ENCODE results near the gene TMEM106C. TPM values are rescaled to one million over a fixed set of nuclear protein-coding genes. Genes with fewer than 3 reads are reported as not detected.

The TMEM106C gene
- total RNA-seq, 6 experiments from 2014 or later: 87.8 to 123 (median 107) TPM

GRCh38 chr12:47992776-47993175 lies 29.4 kb downstream of the TMEM106C start:
- peaks cover 21% of the 10 kb centered on the region; the same call in 1 of the 2 replicates for H3K4me1 Mint-ChIP-seq (ENCODE audit: low read depth)
- no peak for TF ChIP-seq CTCF (IDR thresholded peaks at IDR 0.05)
- H3K4me3 Mint-ChIP-seq: no peak overlapping the region
- H3K9me3 Mint-ChIP-seq: no peaks in the 10 kb centered on the region
- no peaks in the 10 kb centered on the region for H3K36me3 Mint-ChIP-seq (ENCODE audit: low read depth)
- no peak overlapping the region for H3K27ac Mint-ChIP-seq
- DNase-seq: no peak
- H3K27me3 Mint-ChIP-seq (ENCODE audit: insufficient read depth): peaks cover 37% of the 10 kb centered on the region

GRCh38 chr12:47993491-47993890 lies 30.1 kb downstream of the TMEM106C start:
- no peaks in the 10 kb centered on the region for H3K9me3 Mint-ChIP-seq
- no peak for DNase-seq
- no peak overlapping the region for H3K27ac Mint-ChIP-seq
- H3K36me3 Mint-ChIP-seq (ENCODE audit: low read depth): no peaks in the 10 kb centered on the region
- no peak overlapping the region for H3K4me3 Mint-ChIP-seq
- TF ChIP-seq CTCF (IDR thresholded peaks at IDR 0.05): no peak
- H3K4me1 Mint-ChIP-seq (ENCODE audit: low read depth): peaks cover 14% of the 10 kb centered on the region; the same call in 1 of the 2 replicates
- peaks cover 32% of the 10 kb centered on the region for H3K27me3 Mint-ChIP-seq (ENCODE audit: insufficient read depth)

- H3K27me3 Mint-ChIP-seq (ENCODE audit: insufficient read depth): peaks cover 42% of the 10 kb centered on the region
- no peak for TF ChIP-seq CTCF (IDR thresholded peaks at IDR 0.05)
Measured at GRCh38 chr12:47995981-47996401, 32.6 kb downstream of the TMEM106C start.

GRCh38 chr12:47997321-47997720 lies 33.9 kb downstream of the TMEM106C start:
- Mint-ChIP-seq H3K27me3 (ENCODE audit: insufficient read depth) (peaks cover 44% of the 10 kb centered on the region), H3K9me3 (no peaks in the 10 kb centered on the region)
- TF ChIP-seq CTCF (IDR thresholded peaks at IDR 0.05): no peak

More at GRCh38 chr12:47995981-47996401, 32.6 kb downstream of the TMEM106C start:
- Mint-ChIP-seq H3K36me3 (ENCODE audit: low read depth) (no peaks in the 10 kb centered on the region), H3K4me3 (no peak overlapping the region), H3K4me1 (ENCODE audit: low read depth) (peaks cover 13% of the 10 kb centered on the region), H3K9me3 (no peaks in the 10 kb centered on the region), H3K27ac (no peak overlapping the region; the same call in 1 of the 2 replicates)
- DNase-seq: peak; percentile 82

GRCh38 chr12:47999816-48000215 lies 36.4 kb downstream of the TMEM106C start:
- no peak for DNase-seq
- H3K27me3 Mint-ChIP-seq (ENCODE audit: insufficient read depth): peaks cover 48% of the 10 kb centered on the region
- H3K9me3 Mint-ChIP-seq: no peaks in the 10 kb centered on the region
- H3K27ac Mint-ChIP-seq: no peak overlapping the region
- no peaks in the 10 kb centered on the region for H3K36me3 Mint-ChIP-seq (ENCODE audit: low read depth)
- H3K4me3 Mint-ChIP-seq: no peak overlapping the region
- peaks cover 28% of the 10 kb centered on the region for H3K4me1 Mint-ChIP-seq (ENCODE audit: low read depth)
- no peak for TF ChIP-seq CTCF (IDR thresholded peaks at IDR 0.05)

More at GRCh38 chr12:47997321-47997720, 33.9 kb downstream of the TMEM106C start:
- no peak for DNase-seq
- no peak overlapping the region for H3K27ac Mint-ChIP-seq
- H3K4me1 Mint-ChIP-seq (ENCODE audit: low read depth): peaks cover 25% of the 10 kb centered on the region
- H3K4me3 Mint-ChIP-seq: no peak overlapping the region
- no peaks in the 10 kb centered on the region for H3K36me3 Mint-ChIP-seq (ENCODE audit: low read depth)

All from HFFc6 (cell line).